Activated CD8-positive, alpha-beta memory T cell treated with anti-CD3 and anti-CD28 coated beads for 4 hours (primary cell): ENCODE results near the gene PHF21B.
"Not testable (repeated sequence)": the region's sequence is repeated elsewhere in the genome, so short reads cannot be mapped to it uniquely, and the experiment has no call there.

Experiments
- DNase-seq, 2 donors: peaks; one replicate each; pipeline ENCODE4 v3.0.0-alpha.2; 2020; ENCODE audit warnings: low read depth in 2 of 2

PHF21B gene

GRCh38 chr22:44933666-44934453 is 75.9 kb downstream of the PHF21B start:
- DNase-seq = no peak

DNA sequence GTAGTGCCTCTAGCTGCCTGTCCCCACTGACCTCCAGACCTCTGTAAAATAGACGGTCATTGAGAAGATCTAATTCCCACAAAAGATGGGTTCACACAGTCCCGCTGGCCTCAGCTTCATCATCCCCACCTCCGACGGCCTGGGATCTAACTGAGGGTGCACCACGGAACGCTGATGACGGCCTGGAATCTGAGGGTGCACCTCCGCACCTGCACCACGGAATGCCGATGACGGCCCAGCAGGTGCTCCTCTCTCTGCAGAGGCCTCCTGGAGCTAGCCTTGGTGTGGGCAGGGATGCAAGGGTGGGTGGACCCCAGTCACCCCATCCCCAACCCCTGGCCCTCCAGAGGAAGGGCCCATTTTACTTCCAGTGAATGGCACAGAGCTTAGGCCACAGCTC is 77.3 kb downstream of the PHF21B start:
- DNase-seq = no peak

DNA sequence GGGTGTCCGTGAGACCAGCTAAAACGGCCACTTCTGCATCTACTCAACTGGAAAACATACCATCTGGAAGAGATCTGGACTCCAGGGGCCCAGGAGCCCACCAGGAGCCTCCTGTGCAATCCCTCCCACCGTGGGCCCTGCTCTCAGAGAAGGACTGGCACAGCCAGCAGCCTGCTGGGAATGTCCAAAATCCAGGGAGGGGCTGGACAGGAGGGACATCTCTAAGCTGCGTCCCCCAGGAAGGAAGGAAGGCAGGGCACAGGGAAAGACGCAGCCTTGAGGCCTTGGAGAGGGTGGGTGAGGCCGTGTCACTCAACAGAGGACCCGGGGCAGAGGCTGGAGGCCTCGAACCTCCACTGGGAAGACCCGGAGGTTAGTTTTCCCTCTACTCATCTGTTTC is 78.0 kb downstream of the PHF21B start:
- no peak for DNase-seq

DNA sequence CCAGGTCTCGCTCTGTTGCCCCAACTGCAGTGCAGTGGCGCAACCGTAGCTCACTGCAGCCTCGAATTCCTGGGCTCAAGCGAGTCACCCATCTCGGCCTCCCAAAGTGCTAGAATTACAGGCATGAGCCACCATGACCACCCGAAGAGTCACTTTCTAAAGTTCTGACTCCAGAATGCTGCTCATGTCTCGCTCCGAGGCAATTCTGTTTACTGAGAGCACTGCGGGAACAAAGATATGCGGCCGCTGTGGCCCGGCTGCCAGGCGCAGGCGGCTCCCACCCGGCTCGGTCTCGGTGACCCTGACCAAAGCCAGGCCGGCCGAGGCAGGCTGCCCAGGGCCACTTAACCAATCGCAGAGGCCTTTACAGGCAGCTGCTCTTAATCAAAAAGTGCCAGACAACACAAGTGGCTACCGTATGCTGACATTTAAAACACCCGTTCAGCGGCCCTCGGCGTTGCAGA is 78.7 kb downstream of the PHF21B start:
- no peak for DNase-seq

- DNase-seq = no peak
Measured at GRCh38 chr22:44930711-44931035, 79.1 kb downstream of the PHF21B start.

DNA sequence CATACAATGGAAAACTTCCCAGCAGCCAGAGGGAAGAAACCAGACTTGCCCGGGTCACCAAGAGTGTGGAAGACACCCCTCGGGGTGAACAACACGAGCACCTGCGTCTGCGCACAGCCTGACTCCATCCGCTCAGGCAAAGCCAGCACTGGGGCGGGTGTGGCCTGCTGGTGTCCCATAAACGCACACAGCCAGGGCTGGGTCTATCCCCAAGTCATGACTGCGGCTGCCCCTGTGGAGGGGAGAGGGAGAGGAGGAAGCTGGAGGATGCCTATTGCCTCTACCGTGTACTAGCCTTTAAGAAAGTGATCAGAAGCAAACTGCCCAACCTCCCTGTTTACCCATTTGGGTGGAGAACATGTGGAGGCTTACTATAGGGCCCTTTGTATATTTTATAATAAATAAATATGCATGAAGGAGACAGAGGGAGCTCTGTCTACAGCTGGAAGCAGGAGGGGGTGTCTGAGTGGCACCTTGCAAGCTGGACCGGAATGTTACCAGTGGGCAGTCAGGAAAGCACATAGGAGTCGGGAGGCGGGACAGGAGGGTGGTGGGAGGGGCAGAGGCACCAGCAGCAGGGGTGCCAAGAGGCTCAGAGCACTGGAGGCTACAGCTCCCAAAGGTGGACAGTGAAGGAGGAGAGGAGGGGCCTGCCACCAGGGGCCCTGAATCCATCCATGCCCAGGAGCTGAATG is 79.6 kb downstream of the PHF21B start:
- no peak for DNase-seq

- DNase-seq = no peak
Measured at GRCh38 chr22:44929359-44930015, 80.3 kb downstream of the PHF21B start.

DNA sequence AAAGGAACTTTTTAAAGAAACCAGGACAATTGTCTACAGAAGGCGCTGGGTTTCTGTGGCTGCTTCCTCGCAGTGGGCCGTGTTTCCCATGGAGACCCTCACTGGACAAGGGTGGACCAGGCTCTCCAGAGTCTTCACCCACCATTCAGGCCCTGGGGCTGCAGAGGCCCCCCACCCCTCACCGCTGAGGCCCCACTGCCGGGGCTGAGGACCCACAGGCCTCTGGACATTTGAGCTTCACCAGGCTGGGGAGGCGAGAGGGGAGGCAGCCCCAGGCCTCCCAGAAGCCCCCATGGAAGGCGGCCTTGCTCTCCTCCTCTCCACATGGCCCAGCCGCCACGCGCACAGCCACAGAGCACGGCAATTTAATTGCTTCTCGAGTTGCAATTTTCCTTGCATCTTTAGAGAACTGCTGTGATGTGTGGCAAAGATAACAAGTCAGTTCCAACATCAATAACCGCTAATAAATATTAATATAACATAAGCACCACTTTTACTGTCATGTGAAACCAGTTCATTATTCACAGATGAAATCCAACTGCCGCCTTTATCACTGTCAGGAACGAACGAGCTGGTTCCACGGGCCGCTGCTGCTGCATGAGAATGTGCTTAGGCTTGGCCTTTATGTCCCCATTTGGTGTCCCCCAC is 81.0 kb downstream of the PHF21B start:
- DNase-seq = no peak

DNA sequence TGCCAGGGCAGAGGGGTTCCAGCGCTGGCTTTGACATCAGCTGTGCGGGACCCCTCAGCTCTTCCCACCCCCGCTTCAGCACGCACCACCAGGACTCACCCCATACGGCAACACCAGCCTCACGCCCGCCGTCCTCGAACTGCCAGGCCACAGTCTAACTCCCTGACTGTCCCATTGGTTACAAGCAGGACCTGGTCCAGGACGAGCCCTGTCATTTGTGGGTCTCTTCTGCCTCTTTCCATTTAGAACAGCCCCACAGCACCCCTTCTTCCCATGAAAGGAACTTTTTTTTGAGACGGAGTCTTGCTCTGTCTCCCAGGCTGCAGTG is 81.7 kb downstream of the PHF21B start:
- DNase-seq = no peak

GRCh38 chr22:44927463-44928135 is 82.2 kb downstream of the PHF21B start:
- DNase-seq = no peak

DNA sequence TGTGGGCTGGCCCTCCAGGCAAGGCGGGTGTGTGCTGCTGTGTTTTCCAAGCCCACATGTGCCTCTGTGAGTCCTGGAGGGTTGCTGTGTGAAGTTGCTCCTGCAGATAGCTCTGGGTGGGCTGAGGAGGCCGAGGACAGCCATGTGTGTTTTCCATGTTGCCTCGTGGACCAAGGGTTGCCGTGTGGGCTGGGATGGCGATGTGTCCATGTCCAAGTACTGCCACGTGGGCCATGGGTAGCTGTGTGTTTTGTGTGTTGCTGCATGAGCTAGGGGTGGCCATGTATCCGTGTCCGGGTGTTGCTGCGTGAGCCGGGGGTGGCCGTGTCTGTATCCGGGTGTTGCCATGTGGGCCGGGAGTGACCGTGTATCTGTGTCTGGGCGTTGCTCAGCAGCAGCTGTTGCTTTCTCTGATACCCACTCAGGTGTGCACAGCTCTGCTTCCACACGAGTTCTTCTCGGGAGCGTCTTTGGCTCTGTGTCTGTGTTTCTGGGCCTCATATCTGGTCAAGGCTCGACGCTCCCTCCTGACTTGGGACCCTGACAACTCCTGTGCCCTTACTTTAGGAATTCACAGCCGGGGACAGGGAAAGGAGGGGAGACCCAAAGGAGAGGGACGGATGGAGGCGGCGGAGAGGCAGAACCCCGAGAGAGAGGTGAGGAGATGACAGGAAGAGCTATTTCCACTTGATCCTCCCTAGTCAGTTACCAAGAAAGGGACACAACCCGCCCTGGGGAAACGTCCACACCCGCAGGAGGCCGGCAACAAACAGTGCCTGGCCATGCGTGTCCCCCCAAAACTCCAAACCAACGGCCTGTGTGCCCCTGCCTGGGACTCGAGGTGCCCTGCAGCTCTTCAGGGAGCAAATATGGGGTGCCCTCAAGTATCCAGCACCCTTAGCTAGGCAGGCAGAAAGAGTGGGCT is 83.1 kb downstream of the PHF21B start:
- DNase-seq = no peak

DNA sequence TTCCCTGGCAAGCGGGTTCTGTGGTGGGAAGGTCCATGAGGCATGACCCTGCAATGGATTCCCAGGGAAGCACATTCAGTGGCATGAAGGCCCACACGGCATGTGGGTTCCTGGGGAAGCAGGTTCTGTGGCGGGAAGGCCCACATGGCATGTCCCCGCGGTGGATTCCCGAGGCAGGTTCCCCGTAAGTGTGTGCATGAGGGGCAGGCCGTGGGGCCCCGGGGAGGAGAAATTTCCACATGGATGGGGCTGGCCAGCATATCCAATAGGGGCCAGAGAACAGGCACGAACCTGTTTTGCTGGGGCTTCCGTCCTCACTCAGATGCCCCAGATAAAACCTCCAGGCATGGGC is 83.7 kb downstream of the PHF21B start:
- no peak for DNase-seq

GRCh38 chr22:44925465-44926123 is 84.2 kb downstream of the PHF21B start:
- DNase-seq = no peak

DNA sequence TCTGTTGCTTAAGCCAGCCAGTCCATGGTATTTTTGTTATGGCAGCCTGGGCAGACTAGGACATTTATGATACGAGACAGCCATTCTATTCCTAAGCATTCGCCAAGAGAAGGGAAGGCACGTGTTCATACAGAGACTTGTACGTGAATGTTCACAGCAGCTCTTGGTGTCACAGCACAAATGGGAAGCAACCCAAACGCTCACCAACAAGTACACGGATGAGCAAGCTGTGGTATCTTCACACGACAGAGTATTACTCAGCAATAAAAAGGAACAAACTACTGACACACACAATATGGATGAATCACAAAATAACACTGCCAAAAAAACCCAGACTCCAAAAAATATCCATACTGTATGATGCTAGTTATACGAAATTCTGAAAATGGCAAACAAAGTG is 85.1 kb downstream of the PHF21B start:
- DNase-seq = no peak

DNA sequence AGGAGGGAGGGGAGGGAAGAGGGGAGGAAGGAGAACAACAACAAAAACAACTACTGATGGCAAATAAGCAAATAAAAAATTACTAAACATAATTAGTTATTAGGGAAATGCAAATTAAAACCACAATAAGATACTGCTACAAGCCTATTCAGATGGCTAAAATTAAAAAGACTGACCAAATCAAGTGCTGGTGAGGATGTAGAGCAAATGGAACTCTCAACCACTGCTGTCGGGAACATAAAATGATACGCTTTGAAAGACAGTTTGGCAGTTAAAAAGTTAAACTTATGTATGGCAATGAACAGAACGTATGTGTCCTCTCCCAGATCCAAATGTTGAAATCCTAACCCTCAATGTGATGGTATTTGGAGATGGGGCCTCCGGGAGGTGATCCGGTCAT is 85.7 kb downstream of the PHF21B start:
- DNase-seq = no peak

GRCh38 chr22:44921766-44922165 is 88.0 kb downstream of the PHF21B start:
- DNase-seq = not testable (repeated sequence)

DNA sequence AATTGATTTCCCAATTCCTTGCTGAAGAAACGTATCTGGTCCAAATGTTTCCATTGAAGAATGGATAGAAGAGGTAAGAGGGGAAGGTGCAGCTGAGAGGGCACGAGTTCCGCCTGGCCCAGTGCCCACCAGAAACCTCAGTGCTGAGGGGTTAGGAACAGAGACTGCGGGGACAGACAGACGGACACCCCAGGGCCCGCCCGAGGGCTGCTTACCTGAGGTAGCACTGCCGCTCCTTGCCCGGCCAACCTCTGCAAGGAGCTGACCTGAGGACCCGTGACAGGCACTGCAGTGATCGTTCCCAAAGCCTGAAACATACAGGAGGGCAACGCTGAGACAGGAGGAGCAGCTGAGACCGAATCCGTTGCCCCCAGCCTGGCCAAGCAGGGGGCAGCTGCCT is 89.6 kb downstream of the PHF21B start:
- DNase-seq = no peak

- no peak for DNase-seq
Measured at GRCh38 chr22:44919691-44920090, 90.1 kb downstream of the PHF21B start.

- DNase-seq = no peak
Measured at GRCh38 chr22:44918925-44919392, 90.8 kb downstream of the PHF21B start.

DNA sequence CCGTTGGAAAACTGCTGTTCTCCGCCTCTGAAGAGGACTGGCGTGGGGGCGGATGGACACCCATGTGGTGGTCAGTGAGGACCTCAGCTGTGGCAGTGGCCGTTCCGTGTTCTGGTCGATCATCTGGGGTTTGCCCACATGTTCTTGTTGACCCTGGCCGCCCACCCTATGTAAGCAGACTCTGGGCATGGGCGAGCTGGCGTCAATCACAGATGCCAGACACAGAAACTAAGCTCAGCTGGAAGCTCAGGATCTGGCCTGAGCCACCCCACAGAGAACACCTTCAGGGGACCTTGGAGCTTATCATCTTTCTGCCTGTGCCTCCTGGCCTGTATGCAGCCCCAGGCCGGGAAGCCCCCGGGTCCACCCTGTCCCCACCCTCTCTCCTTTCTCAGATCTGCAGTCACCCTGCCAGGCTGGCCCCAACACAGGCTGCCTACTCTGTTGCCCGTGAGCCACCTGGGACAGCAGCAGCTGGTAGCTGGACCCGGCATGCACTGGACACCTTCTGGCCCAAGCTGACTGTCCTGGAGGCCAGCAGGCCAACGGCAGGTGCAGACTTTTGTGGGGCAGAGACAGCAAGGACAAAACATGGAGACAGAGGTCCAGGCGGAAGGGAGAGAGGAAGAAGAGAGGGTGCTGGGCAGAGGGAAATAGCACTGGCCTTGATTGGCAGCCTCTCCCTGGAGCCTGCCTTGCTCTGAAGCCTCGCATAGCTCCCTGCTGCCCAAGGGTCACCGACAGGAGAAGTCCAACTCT is 91.5 kb downstream of the PHF21B start:
- DNase-seq = no peak
